Dedifferentiated amniotic fluid mesenchymal stem cell (primary cell): ENCODE results near the gene GH1.

Source experiments
- DNase-seq: peaks from one replicate; pipeline ENCODE4 v3.0.0-alpha.2; 2016; ENCODE audit errors: extremely low spot score

Gene GH1

DNA sequence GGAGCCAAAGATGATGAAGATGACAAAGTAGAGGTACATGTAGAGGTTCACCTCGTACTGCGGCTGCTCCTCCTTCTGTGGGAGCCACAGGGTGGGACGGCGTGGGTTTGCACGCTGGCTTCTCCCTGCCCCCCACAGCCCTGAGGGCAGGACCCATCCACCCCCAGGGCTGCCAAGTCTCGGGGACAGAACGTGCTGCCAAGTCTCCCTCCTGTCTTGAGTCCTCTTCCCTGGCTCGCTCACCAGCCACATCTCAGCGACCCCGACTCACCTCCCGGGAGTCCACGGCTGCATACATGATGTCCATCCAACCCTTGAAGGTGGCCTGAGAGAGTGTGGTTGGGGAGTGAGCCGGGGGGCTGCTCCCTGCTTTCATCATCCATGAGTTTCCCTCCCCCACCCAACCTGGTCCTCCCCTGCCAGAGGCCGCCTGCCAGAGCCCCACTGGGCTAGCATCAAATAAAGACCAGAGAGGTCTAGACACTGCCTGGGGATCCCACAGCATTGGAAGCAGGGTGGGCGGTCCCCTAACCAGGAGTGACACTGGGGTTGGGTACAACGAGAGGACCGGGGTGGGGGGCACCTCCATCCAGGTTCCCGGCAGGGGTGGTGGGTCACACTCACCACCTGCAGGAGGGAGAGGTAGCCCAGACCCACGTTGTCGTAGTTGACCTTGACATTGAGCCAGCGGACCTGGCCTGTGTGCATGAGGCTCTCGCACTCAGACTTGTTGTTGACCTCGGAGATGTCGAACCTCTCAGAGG, 26.3 kb upstream of the GH1 start:
- DNase-seq, result no peak

DNA sequence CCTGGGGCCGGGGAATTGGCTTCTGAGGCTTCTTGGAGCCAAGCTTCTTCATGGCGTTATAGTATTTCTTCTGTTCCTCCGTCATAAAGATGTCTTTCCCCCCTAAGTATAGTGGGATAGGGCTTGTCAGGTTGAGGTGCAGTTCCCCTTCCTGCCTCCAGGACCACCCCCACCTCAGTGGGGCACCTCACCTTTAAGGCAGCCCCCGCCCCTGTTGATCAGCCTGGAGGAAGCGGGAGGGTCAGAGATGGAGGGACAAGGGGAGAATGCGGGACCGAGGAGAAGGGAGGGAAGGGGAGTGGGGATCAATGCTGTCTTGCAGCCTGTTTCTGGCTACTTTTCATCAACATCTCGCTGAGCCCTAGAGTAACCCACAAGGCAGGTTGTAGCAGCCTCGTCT, 25.1 kb upstream of the GH1 start:
- DNase-seq, result no peak

- DNase-seq, result no peak
These were observed 23.8 kb upstream of the GH1 start for GRCh38 chr17:63942309-63942985.

GRCh38 chr17:63941751-63942150, 23.1 kb upstream of the GH1 start:
- DNase-seq, result no peak

GRCh38 chr17:63941162-63941561, 22.5 kb upstream of the GH1 start:
- no peak for DNase-seq

DNA sequence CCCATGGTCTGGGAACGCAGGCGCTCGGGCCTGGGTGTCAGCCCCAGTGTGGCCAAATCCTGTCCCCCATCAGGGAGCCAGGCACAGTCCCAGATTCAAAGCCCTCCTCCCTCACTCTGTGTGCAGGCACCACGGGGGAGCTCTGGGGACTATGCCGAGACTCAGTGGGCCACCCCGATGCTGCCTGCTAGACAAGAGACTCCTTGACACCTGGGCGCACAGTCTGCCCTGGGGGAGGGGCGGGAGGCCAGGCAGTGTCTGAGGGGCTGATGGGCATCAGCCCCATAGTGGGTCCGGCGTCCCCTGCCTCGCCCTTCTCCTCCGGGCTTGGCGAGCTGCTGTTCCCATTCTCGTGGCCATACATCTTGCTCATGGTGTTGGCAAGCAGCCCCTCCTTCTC, 21.9 kb upstream of the GH1 start:
- DNase-seq, result no peak

- no peak for DNase-seq
These were observed 21.2 kb upstream of the GH1 start for GRCh38 chr17:63939884-63940283.

DNA sequence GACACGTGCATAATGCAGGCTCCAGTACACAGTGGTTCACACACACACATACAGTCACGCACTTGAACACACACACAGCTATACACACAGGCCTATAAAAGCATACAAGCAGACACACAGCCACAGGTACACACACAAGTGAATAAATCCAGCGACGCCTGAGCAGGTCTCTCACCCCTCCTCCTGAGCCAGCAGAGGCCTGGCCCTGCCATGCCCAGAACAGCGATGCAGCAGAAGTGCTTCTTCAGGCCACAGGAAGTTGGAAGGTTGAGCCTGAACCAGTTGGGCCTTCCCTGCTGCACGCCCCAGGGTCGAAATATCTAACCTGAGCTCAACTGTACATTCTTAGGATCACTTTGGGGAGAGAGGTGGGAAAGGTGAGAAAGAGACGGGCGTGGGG, 20.8 kb upstream of the GH1 start:
- no peak for DNase-seq

GRCh38 chr17:63937920-63938319, 19.3 kb upstream of the GH1 start:
- no peak for DNase-seq

DNA sequence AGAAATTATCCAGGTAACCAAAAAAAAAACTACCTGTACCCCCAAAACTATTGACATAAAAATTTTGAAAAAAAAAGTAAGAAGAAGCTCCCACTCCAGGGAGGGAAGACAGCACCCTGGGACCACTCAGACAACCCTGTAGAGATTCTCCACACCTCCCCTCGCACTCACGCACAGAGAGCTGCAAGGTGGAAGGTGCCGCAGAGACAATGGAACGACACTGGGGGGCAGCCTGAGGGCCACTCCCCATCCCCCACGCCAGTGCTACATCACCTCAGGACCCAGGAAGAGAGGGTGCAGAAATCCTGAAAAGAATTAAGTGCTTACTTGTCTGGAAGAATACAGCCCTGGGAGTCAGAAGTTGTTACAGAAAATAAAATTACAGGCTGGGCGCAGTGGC, 18.7 kb upstream of the GH1 start:
- DNase-seq, result no peak

- no peak for DNase-seq
These were observed 15.8 kb upstream of the GH1 start for GRCh38 chr17:63934183-63935112.

GRCh38 chr17:63933598-63933997, 15.0 kb upstream of the GH1 start:
- no peak for DNase-seq

GRCh38 chr17:63932721-63933120, 14.1 kb upstream of the GH1 start:
- no peak for DNase-seq

- no peak for DNase-seq
These were observed 13.4 kb upstream of the GH1 start, which contains the start of gene CD79B for GRCh38 chr17:63931981-63932561. CD79B (minus strand) TSS chr17:63932331; CDS start chr17:63932261, 70 bp downstream.

GRCh38 chr17:63930951-63931575, 12.4 kb upstream of the GH1 start:
- no peak for DNase-seq

GRCh38 chr17:63929860-63930766, 11.5 kb upstream of the GH1 start:
- no peak for DNase-seq

DNA sequence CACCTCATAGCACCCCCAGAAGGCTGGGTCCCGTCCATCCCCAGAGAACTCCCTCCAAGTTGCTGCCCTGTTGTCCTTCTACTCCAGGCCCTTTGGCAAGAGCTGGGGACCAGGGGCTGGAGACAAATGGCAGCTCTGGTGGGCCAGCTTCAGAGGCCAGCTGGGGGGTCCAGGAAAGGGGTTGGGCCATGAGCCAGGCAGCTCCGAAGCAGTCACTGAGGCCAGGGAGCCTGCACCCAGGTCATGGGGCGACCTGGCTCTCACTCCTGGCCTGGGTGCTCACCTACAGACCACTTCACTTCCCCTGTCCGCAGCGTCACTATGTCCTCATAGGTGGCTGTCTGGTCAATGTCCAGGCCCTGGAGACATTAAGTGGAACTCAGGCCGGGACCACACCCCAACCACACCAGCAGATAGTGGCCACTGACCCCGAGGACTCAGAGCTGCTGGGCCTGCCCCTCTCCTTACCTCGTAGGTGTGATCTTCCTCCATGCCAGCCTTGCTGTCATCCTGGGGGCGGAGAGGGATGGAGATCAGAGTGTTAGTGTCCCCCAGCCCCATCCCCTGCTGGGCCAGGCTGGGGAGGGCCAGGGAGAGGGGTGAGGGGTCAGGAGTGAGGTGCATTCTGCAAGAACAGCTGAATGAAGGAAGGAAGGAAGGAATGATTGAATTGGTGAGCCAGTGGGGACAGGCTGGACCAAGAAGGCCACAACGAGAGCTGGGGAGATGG, 10.5 kb upstream of the GH1 start:
- DNase-seq, result no peak

DNA sequence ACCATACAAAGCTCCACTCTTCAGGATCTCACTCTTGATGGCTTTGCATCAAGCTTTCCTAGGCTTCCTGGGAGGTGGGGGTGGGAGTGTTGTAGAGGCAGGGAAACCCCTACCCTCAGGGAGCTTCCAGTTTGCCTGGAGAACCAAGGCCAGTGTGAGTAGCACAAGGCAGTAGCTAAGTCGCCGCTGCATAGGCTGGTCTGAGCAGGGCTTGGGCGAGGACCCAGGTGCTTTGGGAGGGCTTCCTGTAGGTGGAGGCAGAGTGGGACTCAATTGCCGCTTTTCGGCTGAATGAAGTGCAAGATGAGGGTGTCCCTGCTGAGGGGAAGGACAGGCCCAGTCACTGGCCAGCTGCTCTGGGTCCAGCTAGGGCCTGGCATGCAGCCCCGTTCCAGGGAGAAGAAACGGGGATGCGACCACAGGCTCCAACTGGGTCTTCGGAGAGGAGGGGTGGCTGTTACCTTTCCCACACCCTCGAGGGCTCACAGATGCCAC, 9.6 kb upstream of the GH1 start:
- no peak for DNase-seq

DNA sequence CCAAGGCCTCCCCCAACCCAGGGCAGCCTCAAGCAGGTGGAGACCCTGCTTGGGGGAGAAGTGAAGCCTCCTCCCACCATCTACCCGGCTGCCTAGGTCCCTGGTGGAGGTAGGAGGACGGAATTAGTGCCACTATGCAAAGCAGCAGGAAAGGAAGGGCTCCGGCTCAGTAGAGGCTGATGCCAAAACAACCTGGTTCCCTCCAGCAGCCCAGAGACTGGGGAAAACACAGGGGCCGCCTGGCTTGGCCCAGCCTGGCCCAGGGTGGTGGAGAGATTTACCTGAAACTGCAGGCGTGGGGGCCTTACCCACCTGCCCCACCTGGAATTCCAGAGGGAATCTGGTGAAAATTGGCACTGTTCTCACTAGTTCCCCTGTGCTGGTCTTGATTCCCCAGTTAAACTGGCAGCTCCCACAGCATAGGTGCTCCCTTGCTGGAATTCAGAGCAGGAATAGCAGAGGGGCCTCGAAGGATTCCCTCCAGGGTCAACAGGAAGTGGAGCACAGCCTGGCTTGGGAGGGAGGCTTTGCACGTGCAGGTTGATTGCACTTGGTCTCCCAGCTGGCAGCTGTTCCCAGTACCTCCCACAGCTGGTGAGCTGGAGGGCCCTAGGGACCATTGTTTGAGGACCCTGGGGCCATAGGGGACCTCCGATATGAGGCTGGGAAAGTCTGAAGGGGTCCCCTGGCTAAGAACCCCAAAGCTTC, 9.0 kb upstream of the GH1 start:
- DNase-seq, result no peak
